ENCODE measurements around the gene LRRC58.

DNA sequence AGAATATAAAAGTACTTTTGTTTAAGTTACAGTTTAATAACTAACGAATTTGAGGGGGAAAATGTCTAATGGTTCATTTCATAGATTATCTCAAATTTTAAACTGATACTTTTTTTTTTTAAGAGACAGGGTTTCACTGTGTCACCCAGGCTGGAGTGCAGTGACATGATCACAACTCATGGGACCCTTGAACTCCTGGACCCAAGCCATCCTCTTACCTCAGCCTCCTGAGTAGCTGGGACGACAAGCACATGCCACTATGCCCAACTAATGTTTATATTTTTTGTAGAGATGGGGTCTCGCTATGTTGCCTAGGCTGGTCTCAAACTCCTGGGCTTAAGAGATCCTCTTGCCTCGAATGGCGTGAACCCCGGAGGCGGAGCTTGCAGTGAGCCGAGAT, 16.5 kb downstream of the LRRC58 start:
- TF ChIP-seq, protein P1, sequence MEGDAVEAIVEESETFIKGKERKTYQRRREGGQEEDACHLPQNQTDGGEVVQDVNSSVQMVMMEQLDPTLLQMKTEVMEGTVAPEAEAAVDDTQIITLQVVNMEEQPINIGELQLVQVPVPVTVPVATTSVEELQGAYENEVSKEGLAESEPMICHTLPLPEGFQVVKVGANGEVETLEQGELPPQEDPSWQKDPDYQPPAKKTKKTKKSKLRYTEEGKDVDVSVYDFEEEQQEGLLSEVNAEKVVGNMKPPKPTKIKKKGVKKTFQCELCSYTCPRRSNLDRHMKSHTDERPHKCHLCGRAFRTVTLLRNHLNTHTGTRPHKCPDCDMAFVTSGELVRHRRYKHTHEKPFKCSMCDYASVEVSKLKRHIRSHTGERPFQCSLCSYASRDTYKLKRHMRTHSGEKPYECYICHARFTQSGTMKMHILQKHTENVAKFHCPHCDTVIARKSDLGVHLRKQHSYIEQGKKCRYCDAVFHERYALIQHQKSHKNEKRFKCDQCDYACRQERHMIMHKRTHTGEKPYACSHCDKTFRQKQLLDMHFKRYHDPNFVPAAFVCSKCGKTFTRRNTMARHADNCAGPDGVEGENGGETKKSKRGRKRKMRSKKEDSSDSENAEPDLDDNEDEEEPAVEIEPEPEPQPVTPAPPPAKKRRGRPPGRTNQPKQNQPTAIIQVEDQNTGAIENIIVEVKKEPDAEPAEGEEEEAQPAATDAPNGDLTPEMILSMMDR (IDR thresholded peaks at IDR 0.05; ENCODE audit: insufficient read depth, low read depth, low read length), result no peak
- no peak for TF ChIP-seq EZH2 (IDR thresholded peaks at IDR 0.05; ENCODE audit: insufficient read depth, low read length)
